Measurements from ENCODE around the gene HIPK2.

DNA sequence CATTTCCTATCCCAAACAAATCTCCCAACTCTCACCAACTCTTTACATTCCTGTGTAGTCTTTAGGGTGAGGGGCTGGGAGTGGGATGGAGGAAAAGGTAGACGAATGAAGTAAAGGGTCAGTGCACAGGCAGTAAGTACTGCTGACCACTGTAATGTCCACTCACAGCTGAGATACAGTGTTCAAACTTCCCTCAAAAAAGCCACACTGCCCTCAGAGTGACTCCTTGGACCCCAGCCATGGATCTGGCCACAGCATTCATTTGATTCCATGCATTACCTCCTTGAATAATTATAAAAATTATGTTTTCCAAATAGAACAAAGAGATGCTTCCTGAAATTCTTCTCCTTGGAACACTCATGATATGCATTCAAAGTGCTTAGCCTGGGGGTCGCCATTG lies 19.8 kb upstream of the HIPK2 start:
- TF ChIP-seq, protein P1, sequence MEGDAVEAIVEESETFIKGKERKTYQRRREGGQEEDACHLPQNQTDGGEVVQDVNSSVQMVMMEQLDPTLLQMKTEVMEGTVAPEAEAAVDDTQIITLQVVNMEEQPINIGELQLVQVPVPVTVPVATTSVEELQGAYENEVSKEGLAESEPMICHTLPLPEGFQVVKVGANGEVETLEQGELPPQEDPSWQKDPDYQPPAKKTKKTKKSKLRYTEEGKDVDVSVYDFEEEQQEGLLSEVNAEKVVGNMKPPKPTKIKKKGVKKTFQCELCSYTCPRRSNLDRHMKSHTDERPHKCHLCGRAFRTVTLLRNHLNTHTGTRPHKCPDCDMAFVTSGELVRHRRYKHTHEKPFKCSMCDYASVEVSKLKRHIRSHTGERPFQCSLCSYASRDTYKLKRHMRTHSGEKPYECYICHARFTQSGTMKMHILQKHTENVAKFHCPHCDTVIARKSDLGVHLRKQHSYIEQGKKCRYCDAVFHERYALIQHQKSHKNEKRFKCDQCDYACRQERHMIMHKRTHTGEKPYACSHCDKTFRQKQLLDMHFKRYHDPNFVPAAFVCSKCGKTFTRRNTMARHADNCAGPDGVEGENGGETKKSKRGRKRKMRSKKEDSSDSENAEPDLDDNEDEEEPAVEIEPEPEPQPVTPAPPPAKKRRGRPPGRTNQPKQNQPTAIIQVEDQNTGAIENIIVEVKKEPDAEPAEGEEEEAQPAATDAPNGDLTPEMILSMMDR (IDR thresholded peaks at IDR 0.05): no peak
- TF ChIP-seq POLR2A (IDR thresholded peaks at IDR 0.05): no peak

Measured in body of pancreas (tissue), 4 donors.